HG03103 (cell line): ENCODE results near the gene TMEM80.

Experiments
- ATAC-seq: cut with Tn5 transposase; IDR thresholded peaks from one replicate; pipeline ENCODE4 v1.9.1; 2021; ENCODE audit warnings: low read depth; ENCODE audit not compliant: unreplicated experiment

The TMEM80 gene

GRCh38 chr11:698493-699115, 3.0 kb downstream of the TMEM80 start:
- ATAC-seq = no peak

GRCh38 chr11:699116-699508, 3.5 kb downstream of the TMEM80 start:
- ATAC-seq = no peak

- no peak for ATAC-seq
Observed at GRCh38 chr11:699753-700152, 4.1 kb downstream of the TMEM80 start.

GRCh38 chr11:701741-702461, 6.3 kb downstream of the TMEM80 start:
- no peak for ATAC-seq

- ATAC-seq = no peak
Observed at GRCh38 chr11:702462-703461, 7.1 kb downstream of the TMEM80 start.

- no peak for ATAC-seq
Observed at GRCh38 chr11:703506-703905, 7.9 kb downstream of the TMEM80 start.

- no peak for ATAC-seq
Observed at GRCh38 chr11:704228-704674, 8.6 kb downstream of the TMEM80 start.

- no peak for ATAC-seq
Observed at GRCh38 chr11:704781-705645, 9.4 kb downstream of the TMEM80 start.

- no peak for ATAC-seq
Observed at GRCh38 chr11:705646-706438, 10.2 kb downstream of the TMEM80 start, which contains the start of gene EPS8L2. EPS8L2 (plus strand) TSS chr11:706231; CDS start chr11:709408, 3,177 bp downstream.

- ATAC-seq = no peak
Observed at GRCh38 chr11:706439-706956, 10.9 kb downstream of the TMEM80 start.

- no peak for ATAC-seq
Observed at GRCh38 chr11:706957-707816, 11.6 kb downstream of the TMEM80 start.

GRCh38 chr11:707817-708420, 12.3 kb downstream of the TMEM80 start:
- no peak for ATAC-seq

- no peak for ATAC-seq
Observed at GRCh38 chr11:708511-708910, 12.9 kb downstream of the TMEM80 start.

- no peak for ATAC-seq
Observed at GRCh38 chr11:709109-709997, 13.7 kb downstream of the TMEM80 start.

GRCh38 chr11:714436-714835, 18.8 kb downstream of the TMEM80 start:
- no peak for ATAC-seq

GRCh38 chr11:719214-720016, 23.8 kb downstream of the TMEM80 start:
- no peak for ATAC-seq
